Stimulated activated CD4-positive, alpha-beta T cell treated with anti-CD3 and anti-CD28 coated beads, Interleukin-2, amount 100 ng/mL, for 4 hours (primary cell): ENCODE data around the gene OR1M1.
A peak's percentile ranks its signal among the peaks of the same experiment; 100 is the strongest.

Experiments used
- DNase-seq: peaks from one replicate; pipeline ENCODE4 v3.0.0-alpha.2; 2020; ENCODE audit warnings: low read depth

OR1M1 gene

GRCh38 chr19:9075064-9075949 lies 11.6 kb upstream of the OR1M1 start:
- no peak for DNase-seq

GRCh38 chr19:9076901-9077300 lies 10.0 kb upstream of the OR1M1 start:
- no peak for DNase-seq

- no peak for DNase-seq
Measured at GRCh38 chr19:9078651-9079050, 8.2 kb upstream of the OR1M1 start.

GRCh38 chr19:9107375-9107774 lies 20.5 kb downstream of the OR1M1 start, which contains the start of gene OR7G2:
Gene OR7G2 (minus strand): TSS chr19:9107475. CDS start chr19:9103243, 4,232 bp downstream.
- no peak for DNase-seq

GRCh38 chr19:9109959-9110358 lies 23.1 kb downstream of the OR1M1 start:
- no peak for DNase-seq

GRCh38 chr19:9115307-9115813 lies 28.5 kb downstream of the OR1M1 start, which contains the start of gene OR7G1:
Gene OR7G1 (minus strand): TSS chr19:9115763. CDS start chr19:9115763, 0 bp downstream.
- no peak for DNase-seq

- DNase-seq = no peak
Measured at GRCh38 chr19:9116547-9116946, 29.7 kb downstream of the OR1M1 start.

- DNase-seq = no peak
Measured at GRCh38 chr19:9126900-9127405, 40.1 kb downstream of the OR1M1 start, which contains the start of gene OR7G3. Gene OR7G3 (minus strand): TSS chr19:9126950. CDS start chr19:9126950, 0 bp downstream.

- no peak for DNase-seq
Measured at GRCh38 chr19:9128171-9128570, 41.3 kb downstream of the OR1M1 start.

GRCh38 chr19:9130965-9131364 lies 44.1 kb downstream of the OR1M1 start:
- DNase-seq = no peak

GRCh38 chr19:9132422-9132821 lies 45.6 kb downstream of the OR1M1 start:
- DNase-seq = no peak

- no peak for DNase-seq
Measured at GRCh38 chr19:9139609-9140158, 52.8 kb downstream of the OR1M1 start.

- peak; percentile 88 for DNase-seq
Measured at GRCh38 chr19:9140159-9140874, 53.5 kb downstream of the OR1M1 start, which contains the start of gene ZNF317. Gene ZNF317 (plus strand): TSS chr19:9140397. CDS start chr19:9156017, 15,620 bp downstream.

- no peak for DNase-seq
Measured at GRCh38 chr19:9144920-9145319, 58.1 kb downstream of the OR1M1 start.
